ENCODE data around the gene UNC13A.

UNC13A gene

GRCh38 chr19:17624314-17624991 lies 63.7 kb downstream of the UNC13A start:
- peak; percentile 15 for DNase-seq

- DNase-seq, result peak; percentile 10
Observed at GRCh38 chr19:17623224-17623935, 64.8 kb downstream of the UNC13A start.

GRCh38 chr19:17620696-17621095 lies 67.5 kb downstream of the UNC13A start:
- DNase-seq, result no peak

DNA sequence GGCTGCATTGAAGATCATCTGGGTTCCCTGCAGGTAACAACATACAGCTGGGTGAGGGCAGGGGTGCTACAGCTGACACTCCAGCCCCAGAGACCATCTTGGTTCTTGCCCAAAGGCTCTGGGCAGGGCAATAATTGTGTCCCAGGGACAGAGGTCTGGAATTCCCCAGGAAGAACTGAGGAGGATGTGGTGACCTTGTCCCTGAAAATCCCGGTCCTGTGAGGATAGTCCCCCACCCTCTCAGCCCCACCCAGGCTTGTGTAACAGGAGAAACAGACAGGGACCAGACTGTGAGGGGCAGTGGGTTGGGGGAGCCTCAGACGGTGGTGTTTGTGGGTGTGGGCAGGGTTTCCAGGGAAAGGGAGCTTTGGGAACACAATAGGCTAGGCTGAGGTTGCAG lies 69.2 kb downstream of the UNC13A start:
- DNase-seq, result no peak

DNA sequence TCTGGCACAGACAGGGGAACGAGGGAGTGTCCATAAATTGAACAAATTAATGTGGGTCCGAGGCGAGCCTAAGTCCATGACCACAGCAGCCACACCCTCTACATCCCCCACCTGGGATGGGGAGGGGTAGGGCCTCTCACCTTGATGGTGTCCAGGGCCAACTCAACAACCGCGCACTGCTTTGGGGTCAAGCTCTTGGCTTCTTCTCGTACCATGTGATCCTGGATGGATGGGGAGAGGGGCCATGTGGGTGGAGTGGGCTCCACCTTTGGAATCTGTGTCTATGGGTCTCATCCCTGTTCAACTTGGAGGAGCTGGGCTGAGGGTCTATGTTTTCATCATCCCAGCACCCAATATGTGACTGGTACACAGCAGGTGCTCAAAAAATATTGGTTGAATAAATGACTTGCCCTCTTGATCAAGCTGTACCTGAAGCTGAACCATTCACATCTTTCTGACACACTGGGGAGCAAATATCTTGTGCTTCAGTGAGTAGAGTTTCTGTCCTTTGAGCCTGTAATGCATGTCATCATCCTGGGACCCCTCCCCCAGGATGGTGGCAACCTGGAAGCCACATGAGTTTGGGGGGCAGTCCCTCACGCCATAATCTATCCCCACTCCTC lies 69.8 kb downstream of the UNC13A start:
- DNase-seq, result no peak

DNA sequence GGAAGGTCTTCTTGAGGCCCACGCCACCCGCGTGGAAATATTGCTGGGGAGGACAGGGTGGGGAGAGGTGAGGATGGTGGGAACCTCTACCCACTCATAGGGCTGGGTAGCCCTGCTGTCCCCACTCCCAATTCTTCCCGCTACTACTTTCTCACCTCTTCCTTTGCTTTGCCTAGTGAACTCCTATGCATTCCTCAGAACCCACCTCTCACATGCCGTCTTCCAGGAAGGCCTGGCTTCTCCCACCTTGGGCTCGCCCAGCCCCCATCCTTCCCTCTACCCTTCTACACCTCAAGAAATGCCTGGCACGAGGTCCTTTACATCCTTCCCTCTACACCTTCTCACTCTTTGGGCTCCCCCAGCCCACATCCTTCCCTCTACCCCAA lies 70.4 kb downstream of the UNC13A start:
- no peak for DNase-seq

DNA sequence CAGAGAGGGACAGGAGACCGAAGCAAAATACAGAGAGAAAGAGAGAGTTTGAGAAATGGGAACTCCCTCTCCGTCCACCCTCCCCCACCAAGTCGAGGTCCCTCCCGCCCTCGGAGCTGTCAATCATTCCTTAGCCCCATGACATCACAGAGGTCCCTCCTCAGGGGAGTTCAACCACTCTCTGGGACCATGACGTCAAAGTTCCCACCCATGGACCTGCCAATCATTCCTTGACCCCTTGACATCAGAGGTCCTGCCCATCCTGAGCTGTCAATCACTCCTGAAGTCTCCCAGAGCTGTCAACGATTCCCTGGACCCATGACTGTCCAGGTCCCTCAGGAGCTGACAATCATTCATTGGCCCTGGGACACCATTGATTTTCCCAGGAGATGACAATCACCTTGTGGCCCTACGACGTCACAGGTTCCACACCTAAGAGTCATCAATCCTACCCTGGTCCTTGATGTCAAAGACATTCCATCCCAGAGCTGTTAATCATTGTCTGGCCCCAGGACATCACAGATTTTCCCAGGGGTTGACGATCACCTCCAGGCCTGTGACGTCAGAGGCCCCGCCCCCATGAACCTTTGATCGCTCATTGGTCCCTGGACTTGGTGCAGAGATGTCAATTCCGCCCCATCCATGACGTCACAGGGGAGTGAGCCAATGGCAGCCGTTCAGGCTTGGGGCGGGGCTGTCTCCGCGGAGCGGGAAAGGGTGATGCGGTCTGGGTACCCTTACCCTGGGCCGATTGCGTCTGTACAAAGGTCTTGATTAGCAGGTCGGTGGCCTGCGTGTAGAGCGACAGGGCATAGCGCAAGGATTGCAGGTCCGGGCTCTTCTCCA lies 71.0 kb downstream of the UNC13A start:
- no peak for DNase-seq

DNA sequence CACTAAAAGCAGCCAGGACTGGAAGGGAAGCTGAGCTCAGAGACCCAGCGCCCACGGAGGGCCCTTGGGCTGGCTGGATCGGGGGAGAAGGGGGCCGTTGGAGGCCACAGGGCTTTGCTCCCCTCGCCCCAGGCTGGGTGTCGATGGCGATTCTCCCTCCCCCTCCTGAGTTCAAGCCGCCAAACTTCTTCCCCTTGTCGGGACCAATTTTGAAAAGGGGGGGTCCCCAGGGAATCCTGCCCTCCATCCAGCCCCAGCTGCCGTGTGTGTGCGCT lies 71.5 kb downstream of the UNC13A start:
- no peak for DNase-seq

- DNase-seq, result no peak
Observed at GRCh38 chr19:17615889-17616685, 72.1 kb downstream of the UNC13A start.

DNA sequence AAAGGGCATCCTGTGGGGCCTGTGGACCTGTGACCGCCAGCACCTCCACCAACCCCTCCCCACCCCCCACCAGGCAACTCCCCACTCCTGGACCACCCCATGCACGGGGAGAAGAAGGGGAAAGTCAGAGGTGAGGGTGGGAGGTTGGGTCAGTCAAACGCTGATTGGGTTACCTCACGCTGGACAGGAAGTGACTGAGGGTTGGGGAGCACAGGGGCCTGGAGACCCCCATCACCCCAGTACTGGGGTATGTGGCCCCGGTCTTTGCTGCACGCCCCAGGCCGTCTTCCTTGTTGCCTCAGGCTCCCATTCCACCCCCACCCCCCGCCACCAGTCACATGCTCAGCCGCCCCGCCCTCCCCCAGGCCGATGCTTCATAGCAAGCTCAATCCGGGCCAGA lies 73.7 kb downstream of the UNC13A start:
- no peak for DNase-seq

DNA sequence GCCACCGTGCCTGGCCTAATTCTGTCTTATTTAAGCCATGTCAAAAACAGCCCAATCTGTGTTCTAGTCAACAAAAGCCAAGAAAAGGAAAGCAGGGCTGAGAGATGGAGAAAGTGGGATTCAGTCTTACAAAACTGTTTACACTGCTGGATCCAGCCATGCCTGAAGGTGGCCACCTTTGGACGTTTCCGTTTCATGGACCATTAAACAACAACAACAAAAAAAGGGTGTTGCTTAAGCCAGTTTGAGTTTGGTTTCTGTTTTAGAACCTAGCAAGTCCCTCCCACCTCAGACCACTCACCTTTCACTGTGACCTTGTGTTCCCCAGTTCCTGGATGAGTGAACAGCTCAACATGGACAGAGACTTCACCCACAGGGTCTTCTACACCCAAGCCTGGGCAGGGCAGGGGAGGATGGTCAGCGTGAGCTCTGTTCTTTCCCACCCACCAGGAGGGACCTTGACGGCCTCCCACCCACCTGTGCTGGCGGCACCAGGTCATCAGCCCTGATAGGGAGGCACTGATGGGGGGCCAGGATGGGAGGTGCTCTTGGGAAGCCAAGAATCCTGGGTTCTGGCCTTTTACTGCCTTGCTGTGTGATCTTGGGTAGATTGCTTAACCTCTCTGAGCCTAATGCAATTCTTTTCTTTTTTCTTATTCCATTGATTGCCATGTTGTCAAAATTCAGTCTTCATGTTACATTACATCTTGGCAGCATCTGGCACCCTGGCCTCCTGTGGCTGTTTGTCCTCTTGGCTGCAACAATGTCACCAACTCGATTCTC lies 76.5 kb downstream of the UNC13A start:
- DNase-seq, result no peak

DNA sequence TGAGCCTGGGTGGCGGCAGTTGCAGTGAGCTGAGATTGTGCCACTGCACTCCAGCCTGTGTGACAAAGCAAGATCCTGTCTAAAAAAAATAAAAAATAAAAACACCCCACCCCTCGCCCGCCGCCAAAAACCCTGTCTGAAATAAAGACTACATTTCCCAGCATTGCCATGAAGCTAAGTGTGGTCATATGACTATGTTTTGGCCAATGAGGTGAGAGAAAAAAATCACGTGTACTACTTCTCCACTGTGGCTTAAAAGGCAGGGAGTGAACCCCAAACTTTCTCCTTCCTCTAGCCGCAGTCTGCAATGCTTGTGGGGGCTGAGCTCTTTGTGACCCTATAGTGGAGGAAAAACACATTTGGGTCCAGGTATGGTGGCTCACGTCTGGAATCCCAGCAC lies 77.8 kb downstream of the UNC13A start:
- DNase-seq, result no peak

DNA sequence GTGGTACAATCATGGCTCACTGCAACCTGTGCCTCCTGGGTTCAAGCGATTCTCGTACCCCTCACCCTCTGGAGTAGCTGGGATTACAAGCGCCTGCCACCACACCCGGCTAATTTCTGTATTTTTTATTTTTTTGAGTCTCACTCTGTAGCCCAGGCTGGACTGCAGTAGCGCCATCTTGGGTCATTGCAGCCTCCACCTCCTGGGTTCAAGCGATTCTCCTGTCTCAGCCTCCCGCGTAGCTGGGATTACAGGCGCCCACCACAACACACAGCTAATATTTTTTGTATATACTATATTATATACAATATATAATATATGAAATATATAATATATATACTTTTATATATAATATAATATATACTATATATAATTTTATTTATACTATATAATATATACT lies 80.2 kb downstream of the UNC13A start:
- DNase-seq, result no peak

DNA sequence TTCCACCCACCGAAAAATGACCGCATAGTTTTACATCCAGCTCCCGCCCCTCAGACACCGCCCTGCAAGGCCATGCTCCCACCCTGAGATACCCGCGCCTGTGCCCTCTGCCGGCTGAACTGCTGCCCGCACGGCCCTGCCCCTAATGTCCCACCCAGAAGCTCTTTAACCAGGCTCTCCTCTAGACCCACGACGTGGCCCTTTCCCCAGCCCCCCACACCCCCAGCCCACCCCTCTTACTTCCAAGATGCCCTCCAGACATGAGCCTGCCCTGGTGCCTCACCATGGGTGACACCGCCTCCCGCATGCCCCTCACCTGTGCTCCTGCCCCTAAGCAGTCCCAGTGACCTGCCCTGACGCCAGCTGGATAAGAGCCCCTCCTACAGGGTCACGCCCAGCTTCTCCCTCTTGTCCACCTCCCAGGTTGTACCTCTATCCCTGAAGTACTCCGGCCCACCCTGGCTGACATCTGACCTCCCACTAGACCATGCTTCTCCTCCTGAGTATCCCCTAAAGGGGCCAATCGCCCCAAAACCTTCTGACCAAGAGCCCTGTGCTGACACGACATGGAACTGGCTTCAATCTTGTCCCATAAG lies 81.5 kb downstream of the UNC13A start:
- DNase-seq, result no peak

DNA sequence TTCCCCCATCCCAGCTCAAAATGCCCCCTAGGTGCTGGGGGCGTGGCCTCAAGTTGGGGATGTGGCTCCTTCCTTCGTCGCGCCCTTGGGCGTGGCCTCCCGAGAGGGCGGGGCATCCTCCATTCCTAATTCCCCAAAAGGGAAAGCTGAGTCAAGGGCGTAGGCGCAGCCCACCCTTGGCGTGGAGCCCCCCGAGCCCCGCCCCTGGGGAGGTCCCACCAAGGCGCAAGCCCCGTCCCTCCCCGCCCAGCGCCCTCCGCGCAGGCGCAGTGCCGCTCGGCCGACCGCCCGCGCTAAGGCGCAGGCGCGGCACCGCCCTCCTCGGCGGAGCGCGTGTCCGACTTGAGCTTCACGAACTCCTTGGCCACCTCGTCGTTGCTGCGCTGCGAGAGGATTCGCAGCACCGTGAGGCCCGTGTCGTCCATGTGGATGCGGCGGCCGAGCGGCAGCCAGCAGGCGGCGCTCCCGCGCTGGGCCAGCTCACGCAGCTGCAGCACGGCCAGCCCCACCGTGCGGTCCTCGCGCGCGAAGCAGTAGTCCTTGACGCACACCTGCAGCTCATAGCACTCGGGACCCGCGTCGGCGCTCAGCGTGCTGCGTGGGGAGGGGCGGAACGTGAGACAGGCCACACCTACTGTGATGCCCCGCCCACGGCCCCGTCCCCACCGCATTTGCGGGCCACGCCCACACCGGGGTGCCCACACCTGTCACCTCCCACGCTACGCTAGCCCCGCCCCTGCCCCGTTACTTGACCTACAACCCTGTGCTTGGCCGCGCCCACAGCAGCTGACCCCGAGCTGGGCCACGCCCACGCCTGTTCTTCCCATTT lies 82.2 kb downstream of the UNC13A start:
- peak; percentile 83 for DNase-seq

GRCh38 chr19:17605117-17605516 lies 83.0 kb downstream of the UNC13A start:
- no peak for DNase-seq

DNA sequence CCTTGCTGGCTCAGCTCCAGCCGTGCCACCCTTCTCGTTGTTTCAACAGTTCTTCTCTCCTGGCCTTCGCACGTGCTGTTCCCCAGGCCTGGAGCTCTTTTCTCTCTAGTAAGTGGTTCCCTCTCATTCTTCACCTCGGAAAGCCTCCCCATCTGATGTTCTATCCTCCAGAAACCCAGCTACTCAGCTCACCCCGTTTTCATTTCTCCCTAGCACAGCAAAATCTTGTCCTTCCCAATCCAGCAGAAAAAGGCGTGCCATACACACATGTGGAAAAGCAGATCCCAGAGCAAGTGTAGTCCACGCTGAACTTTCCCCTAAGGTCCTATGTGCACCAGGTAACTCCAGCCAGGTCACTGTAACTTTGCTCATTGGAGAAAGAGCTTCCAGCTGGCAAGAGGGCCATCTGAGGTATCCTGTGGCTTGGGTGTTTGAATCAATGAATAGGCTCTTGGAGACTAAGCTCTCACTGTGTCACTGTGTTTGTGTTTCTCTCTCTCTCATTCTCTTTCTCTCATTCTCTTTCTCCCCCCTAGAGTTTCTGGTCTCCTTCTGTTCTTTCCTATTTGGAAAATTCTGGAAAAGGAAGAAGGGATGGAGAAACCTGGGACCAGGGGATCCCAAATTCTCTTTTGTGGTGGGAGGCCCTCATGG lies 83.7 kb downstream of the UNC13A start:
- no peak for DNase-seq

DNA sequence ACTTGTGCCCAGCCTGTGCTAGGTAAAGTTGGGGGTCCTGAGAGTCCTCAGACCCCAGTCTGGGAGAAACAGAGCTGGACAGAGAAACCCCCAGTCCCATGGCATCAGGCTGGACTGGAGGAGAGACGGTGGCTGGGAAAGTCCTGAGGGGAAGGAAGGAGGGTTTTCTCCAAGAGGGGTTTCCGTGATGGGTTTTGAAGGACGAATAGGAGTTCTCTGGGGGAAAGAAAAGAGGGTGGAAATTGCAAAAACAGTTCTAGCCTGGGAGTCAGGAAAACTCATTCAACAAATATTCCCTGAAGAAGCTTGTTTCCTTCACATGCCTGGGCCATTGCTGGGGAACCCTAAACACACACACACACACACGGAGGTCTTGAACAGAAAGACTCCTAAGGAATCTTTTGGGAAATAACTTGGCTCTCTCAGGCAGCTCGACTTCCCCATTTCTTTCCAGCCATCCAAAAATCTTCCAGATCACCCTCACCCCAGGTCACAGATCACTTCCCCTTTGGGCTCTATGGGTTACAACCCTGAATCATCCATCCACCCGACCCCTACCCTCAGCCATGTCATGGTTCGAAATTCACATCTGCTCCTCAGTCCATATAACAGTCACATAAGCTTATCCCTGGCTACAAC lies 85.2 kb downstream of the UNC13A start:
- no peak for DNase-seq

GRCh38 chr19:17602217-17602616 lies 85.9 kb downstream of the UNC13A start:
- no peak for DNase-seq

GRCh38 chr19:17601683-17602082 lies 86.5 kb downstream of the UNC13A start:
- no peak for DNase-seq
